ENCODE measurements around the gene ZNF682.

- TF ChIP-seq CTCF (IDR thresholded peaks at IDR 0.05) (no peak), POLR2A (IDR thresholded peaks at IDR 0.05) (no peak)
These were observed 725 bp downstream of the ZNF682 start for GRCh38 chr19:20038358-20039202.

All from body of pancreas (tissue), 4 donors.